Fibroblast of lung (primary cell): ENCODE data around the gene LRMDA. TPM values are rescaled to one million over a fixed set of nuclear protein-coding genes. Genes with fewer than 3 reads are reported as not detected.
A peak's percentile ranks its signal among the peaks of the same experiment; 100 is the strongest.

ENCODE experiments used
- DNase-seq, 2 donors: peaks; one replicate each; pipeline versions ENCODE4 v3.0.0 to v3.0.0-alpha.2; 2010; ENCODE audit warnings: low read depth in 2 of 2
- H2AFZ ChIP-seq: 2 replicates; pipeline ENCODE4 v1.5.1; 2012; ENCODE audit warnings: low read length, control low read depth, inconsistent platforms
- H3K27ac ChIP-seq: 2 replicates; pipeline ENCODE4 v1.5.1; 2011; ENCODE audit warnings: low read length, control low read depth; ENCODE audit not compliant: insufficient read depth
- H3K27me3 ChIP-seq: 2 replicates; pipeline ENCODE4 v1.5.1; 2011; ENCODE audit warnings: mild to moderate bottlenecking, low read length; ENCODE audit not compliant: control insufficient read depth, insufficient read depth
- H3K36me3 ChIP-seq: 2 replicates; pipeline ENCODE4 v1.5.1; 2011; ENCODE audit warnings: low read length; ENCODE audit not compliant: control insufficient read depth, insufficient read depth
- H3K4me1 ChIP-seq: 2 replicates; pipeline ENCODE4 v1.5.1; 2011; ENCODE audit warnings: low read length; ENCODE audit not compliant: control insufficient read depth, insufficient read depth; ENCODE audit errors: extremely low read depth
- H3K4me2 ChIP-seq: 2 replicates; pipeline ENCODE4 v1.5.1; 2011; ENCODE audit warnings: low read length, control low read depth; ENCODE audit not compliant: insufficient read depth; ENCODE audit errors: extremely low read depth
- H3K4me3 ChIP-seq, 4 experiments: fragments of 200-600 bp in 1 of 4; sonication (generic) in 1 of 4; replicated peaks in 1 of 4; 2 replicates each; pipeline ENCODE4 v1.5.1; 2011 to 2016; ENCODE audit warnings: low read length in 4 of 4, low read depth in 3 of 4, mild to moderate bottlenecking in 3 of 4, control low read depth in 2 of 4, inconsistent platforms in 1 of 4, mixed read lengths in 1 of 4; ENCODE audit not compliant: insufficient read depth in 1 of 4; ENCODE audit errors: control extremely low read depth in 1 of 4
- H3K79me2 ChIP-seq: 2 replicates; pipeline ENCODE4 v1.5.1; 2012; ENCODE audit warnings: mild to moderate bottlenecking, low read length, inconsistent platforms; ENCODE audit not compliant: control insufficient read depth, insufficient read depth
- H3K9ac ChIP-seq: 2 replicates; pipeline ENCODE4 v1.5.1; 2011; ENCODE audit warnings: mild to moderate bottlenecking, low read length, control low read depth; ENCODE audit not compliant: insufficient read depth
- H3K9me3 ChIP-seq: 2 replicates; pipeline ENCODE4 v1.5.1; 2012; ENCODE audit warnings: low read depth, low read length; ENCODE audit not compliant: control insufficient read depth, insufficient read depth
- H4K20me1 ChIP-seq: 2 replicates; pipeline ENCODE4 v1.5.1; 2011; ENCODE audit warnings: low read length; ENCODE audit not compliant: control insufficient read depth, insufficient read depth; ENCODE audit errors: extremely low read depth
- CTCF ChIP-seq, 2 donors: IDR thresholded peaks in 1 of 2; conservative IDR thresholded peaks in 1 of 2; 1 replicate in 1 of 2; 2 replicates in 1 of 2; pipeline ENCODE4 v1.5.1; 2011 to 2012; ENCODE audit warnings: low read length in 2 of 2, control low read depth in 1 of 2, inconsistent platforms in 1 of 2, low read depth in 1 of 2, mild to moderate bottlenecking in 1 of 2
- EZH2 ChIP-seq: IDR thresholded peaks from 2 replicates; pipeline ENCODE4 v1.5.1; 2012; ENCODE audit warnings: low read length, control low read depth, mild to moderate bottlenecking; ENCODE audit errors: missing control alignments
- polyA plus RNA-seq, 2 donors: library from polyadenylated mRNA; depleted of rRNA in 1 of 2; stranded (reverse) in 1 of 2; unstranded in 1 of 2; fragments of >200 nt; gene quantifications; 2 replicates each; pipeline ENCODE4 v1.2.1, GENCODE V29; 2011 to 2012; ENCODE audit warnings: missing spikeins in 1 of 2
- total RNA-seq: library from RNA; depleted of rRNA; stranded (reverse); fragments of >200 nt; gene quantifications from 2 replicates; pipeline ENCODE4 v1.2.1, GENCODE V29; 2014

Gene LRMDA
- total and polyA plus RNA-seq, 2 donors (not counting 1 experiment from before 2014, with no cell fraction given) = 1.7 to 2.0 TPM

GRCh38 chr10:76420725-76421124 is 989.3 kb downstream of the LRMDA start:
- H3K4me1 ChIP-seq = no peaks in the 10 kb centered on the region
- DNase-seq = no peak
- H3K4me2 ChIP-seq = no peak overlapping the region
- no peak overlapping the region for H2AFZ ChIP-seq
- H3K9me3 ChIP-seq = no peaks in the 10 kb centered on the region
- no peak overlapping the region for H3K9ac ChIP-seq
- H3K36me3 ChIP-seq = no peaks in the 10 kb centered on the region
- no peaks in the 10 kb centered on the region for H3K79me2 ChIP-seq
- H3K27me3 ChIP-seq = no peaks in the 10 kb centered on the region
- no peak overlapping the region for H3K27ac ChIP-seq
- TF ChIP-seq EZH2 = no peak
- TF ChIP-seq CTCF (conservative IDR thresholded peaks at IDR 0.05 in 1 of 2, IDR thresholded peaks at IDR 0.05 in 1 of 2; ENCODE audit: low read depth in 1 of 2, low read length in 2 of 2) = no peak
- H4K20me1 ChIP-seq = no peaks in the 10 kb centered on the region
- H3K4me3 ChIP-seq = no peak overlapping the region

GRCh38 chr10:76422769-76423168 is 991.3 kb downstream of the LRMDA start:
- no peak for DNase-seq
- Histone ChIP-seq H3K36me3 (no peaks in the 10 kb centered on the region), H3K79me2 (no peaks in the 10 kb centered on the region), H3K9me3 (no peaks in the 10 kb centered on the region), H3K4me1 (no peaks in the 10 kb centered on the region), H3K9ac (no peak overlapping the region), H3K27me3 (no peaks in the 10 kb centered on the region), H3K27ac (no peak overlapping the region), H2AFZ (no peak overlapping the region), H3K4me2 (no peak overlapping the region), H4K20me1 (no peaks in the 10 kb centered on the region), H3K4me3 (no peak overlapping the region)
- TF ChIP-seq EZH2 (no peak), CTCF (conservative IDR thresholded peaks at IDR 0.05 in 1 of 2, IDR thresholded peaks at IDR 0.05 in 1 of 2; ENCODE audit: low read depth in 1 of 2, low read length in 2 of 2) (peak in 1 of 2 donors; percentile 14)

- H3K36me3 ChIP-seq = no peaks in the 10 kb centered on the region
- H3K9ac ChIP-seq = no peak overlapping the region
- peak overlapping the region; percentile 68 for H3K27ac ChIP-seq
- peak; percentile 94 to 96 for DNase-seq
- peaks cover 28% of the 10 kb centered on the region for H3K4me1 ChIP-seq
- H2AFZ ChIP-seq = peak overlapping the region; percentile 13
- H3K27me3 ChIP-seq = no peaks in the 10 kb centered on the region
- H3K4me2 ChIP-seq = peak overlapping the region; percentile 51
- no peaks in the 10 kb centered on the region for H3K79me2 ChIP-seq
- no peaks in the 10 kb centered on the region for H3K9me3 ChIP-seq
- H3K4me3 ChIP-seq = no peak overlapping the region
- H4K20me1 ChIP-seq = no peaks in the 10 kb centered on the region
- TF ChIP-seq CTCF (conservative IDR thresholded peaks at IDR 0.05 in 1 of 2, IDR thresholded peaks at IDR 0.05 in 1 of 2; ENCODE audit: low read depth in 1 of 2, low read length in 2 of 2) = no peak
Observed at GRCh38 chr10:76428551-76429367, 997.3 kb downstream of the LRMDA start.
